OCI-M2 (cell line): Measurements from ENCODE around the gene HOXA5.

Experiments
- DNase-seq: peaks from one replicate; lab custom pipeline; 2025; ENCODE audit not compliant: unreplicated experiment; lab: John Stamatoyannopoulos, UW

Gene HOXA5

DNA sequence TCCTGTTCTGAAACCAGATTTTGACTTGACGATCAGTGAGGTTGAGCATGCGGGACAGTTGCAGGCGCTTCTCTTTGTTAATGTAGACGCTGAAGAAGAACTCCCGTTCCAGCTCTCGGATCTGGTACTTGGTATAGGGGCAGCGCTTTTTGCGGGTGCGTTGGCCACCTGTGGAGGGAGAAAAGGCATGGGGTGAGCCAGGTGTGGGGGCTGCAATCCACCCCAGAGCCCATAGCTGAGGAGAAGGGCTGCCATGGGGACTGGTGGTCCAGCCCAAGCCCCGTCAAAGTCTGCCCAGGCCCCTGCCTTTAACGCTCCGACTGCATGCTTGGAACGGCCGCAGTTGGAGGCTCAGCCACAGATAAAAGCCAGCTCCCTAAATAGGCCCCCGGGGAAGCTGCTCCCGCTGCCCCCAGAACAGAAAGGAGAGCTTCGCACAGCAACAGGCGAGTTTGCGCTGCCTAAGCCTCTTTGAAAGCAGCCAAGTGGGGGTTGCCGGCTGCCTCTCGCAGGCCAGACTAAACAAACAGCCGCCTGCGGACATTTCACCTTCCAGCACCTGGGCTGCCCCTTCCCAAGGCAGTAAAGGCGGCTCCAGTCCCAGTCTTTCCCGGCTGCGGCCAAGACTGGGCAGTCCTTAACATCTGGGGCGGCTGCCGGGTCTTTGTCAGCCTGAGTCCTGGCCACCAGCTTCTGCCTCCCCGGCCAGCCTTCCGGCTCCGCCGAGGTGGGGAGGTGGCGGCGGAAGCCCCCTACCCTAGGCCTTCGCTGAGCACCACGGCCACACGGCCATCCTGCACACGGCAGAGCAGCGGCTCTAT is 39.6 kb upstream of the HOXA5 start:
- no peak for DNase-seq

DNA sequence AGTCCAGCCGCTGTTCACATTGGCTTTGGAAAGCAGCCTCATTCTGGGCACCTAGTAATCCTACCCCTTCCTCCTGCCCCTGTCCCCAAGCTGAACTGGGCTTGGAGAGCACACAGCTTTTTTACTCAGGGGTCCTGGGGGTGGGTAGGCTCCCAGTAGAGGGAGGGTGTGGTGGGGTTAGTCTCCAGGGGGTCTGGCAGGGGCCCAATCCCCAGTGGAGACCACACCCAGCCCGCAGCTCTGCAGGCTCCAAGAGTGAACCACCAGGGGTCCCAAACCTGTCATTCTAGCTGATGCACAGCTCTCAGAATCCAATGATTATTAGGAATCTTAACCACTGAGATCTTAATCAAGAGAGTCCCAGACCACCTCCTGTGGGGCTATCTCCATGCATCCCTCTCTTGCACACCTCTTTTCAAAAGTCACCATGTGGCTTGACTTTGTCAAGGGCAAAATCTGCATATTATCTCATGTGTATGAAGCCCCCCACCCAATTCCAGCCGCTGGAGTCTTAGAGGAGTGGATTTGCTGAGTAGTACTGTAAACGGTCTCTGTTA is 38.9 kb upstream of the HOXA5 start:
- no peak for DNase-seq

DNA sequence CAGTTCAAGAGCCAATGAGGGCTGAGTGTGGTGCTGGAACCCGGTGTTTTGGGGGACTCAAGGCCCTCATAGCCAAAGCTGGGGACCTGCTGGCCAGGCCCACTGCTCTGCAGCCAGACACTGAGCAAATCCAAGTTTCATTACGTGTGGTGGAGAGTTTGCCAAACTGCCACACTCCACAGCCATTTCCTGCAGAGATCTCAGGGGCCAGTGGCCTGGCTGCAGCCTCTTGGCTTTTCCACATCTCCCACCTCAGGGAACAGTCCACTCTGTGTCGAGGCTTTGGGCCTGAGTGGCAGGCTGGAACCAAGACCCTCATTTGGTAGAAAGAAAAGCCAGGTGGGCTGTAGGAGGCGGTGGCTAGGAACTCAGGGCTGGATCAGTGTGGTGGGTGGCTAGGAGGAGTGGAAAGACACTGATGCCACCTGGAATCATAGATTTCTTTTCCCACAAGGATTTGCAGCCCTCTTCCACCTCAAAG is 38.4 kb upstream of the HOXA5 start:
- DNase-seq: no peak

DNA sequence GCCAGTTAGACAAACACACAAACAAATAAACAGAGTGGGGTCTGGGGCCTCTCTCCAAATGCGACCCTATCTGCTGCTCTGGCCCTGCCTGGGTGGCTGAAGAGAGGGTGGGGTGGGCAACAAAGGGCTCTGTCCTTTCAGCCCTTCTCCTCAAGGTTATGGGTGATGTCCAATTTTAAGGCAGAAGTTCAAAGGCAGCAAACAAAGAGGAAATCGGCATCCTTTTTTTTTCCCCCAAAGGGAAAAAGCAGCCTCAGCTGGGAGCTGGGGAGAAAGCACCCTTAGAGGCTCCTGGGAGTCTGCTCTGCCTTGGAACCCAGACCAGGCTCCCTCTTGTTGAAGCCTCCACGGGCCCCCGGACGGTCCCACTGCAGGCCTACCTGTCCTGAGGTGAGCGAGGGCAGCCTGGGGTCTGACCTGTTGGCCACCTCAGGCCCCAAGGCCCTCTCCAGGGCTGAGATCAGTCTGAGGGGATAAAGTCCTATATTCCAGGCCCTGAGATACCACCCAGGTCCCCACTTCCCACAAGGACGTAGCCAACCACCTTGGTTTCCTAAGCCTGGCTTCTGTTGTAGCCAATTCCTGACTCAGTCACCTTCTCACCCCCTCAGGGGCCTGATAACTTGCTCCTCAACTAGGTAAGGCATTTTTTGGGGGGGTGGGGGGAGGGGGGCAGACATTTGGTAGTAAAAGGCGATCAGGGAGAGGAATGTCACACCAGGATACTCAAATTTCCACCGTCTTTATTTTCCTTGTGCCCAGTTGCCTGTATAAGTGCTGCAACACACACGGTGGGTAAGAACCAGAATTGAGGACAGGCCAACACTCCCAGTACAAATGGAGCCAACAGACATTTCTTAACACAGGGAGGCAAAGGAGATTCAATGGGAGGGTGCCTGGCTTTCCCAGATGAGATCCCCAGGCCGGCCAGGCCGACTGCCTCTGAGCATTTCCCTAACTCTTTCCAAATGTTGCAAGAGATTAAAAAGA is 37.2 kb upstream of the HOXA5 start:
- DNase-seq: no peak

DNA sequence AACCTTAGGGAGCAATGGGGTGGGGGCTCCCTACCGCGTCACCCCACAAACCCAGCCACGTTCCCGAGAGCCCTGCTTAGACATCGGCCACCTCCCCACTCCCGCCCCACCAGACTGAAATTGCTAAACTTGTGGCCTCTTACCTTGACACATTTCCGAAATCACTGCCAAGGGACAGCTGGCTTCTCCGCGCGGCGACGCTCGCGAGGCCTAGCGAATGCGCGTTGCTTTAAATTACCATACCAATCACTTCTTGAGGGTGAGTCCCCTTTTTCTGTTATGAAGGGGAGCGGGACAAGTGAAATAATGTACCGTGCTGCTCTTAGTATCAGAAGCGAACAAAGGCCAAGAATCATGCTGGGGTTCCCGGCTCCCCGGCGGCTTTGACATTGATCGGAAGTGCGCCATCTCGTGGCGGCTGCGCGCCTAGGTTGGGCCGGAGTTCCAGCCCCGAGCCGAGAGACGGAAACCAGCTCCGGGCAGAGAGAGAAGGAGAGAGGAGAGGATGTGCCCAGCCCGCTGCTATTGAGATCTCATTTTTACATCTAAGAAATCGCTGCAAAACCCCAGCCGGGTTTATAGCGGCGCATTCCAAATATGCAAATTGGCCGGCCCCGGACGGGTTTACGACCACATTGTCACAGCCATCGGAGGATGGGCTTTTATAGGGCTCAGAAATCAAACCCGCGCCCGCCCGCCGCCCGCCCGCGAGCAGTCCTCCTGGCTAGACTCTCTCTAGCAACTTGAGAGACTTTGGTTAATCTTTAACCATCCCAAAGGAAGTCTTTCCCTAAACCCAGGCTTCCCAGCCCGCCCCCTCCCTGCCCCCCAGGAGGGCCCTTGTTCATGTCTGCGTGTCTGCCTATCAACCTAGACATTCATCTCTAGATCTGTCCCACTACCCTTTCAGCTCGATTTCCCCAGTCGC is 36.3 kb upstream of the HOXA5 start:
- DNase-seq: no peak

DNA sequence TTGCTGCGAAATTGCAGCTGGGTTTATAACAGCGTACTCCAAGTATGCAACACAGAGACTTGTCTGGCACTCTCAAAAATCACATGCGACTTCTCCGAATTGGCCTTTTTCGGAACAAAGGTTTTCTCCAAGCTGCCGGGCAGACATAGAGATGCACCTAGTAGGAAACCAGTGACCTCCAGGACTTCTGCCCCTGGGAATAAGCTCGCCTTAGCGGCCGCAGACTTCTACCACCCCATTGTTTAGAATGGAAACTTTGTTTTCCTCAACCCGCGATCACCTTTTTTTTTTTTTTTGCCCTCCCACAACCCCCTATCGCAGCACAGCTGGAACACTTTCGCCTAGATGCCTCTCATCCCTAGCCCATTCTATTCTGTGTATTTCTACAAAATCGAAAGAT is 35.5 kb upstream of the HOXA5 start:
- DNase-seq: no peak

DNA sequence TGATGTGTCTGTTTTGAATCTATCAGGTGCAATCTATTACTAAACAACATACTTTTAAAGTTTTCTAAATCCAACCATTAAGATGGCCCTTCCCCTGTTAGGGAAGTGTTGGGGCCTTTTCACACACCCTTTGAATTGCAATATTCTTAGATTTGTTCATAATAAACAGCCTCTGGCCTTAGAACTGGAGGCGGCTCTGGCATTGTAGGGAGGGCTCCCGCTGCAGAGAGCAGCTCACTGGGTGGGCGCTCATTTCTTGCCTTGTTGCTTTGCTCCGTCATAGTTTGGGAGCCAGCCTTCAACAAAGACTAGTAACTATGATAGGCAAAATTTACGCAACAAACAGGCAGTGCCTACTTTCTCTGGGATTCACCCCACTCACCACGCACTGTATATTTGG is 34.9 kb upstream of the HOXA5 start:
- no peak for DNase-seq

DNA sequence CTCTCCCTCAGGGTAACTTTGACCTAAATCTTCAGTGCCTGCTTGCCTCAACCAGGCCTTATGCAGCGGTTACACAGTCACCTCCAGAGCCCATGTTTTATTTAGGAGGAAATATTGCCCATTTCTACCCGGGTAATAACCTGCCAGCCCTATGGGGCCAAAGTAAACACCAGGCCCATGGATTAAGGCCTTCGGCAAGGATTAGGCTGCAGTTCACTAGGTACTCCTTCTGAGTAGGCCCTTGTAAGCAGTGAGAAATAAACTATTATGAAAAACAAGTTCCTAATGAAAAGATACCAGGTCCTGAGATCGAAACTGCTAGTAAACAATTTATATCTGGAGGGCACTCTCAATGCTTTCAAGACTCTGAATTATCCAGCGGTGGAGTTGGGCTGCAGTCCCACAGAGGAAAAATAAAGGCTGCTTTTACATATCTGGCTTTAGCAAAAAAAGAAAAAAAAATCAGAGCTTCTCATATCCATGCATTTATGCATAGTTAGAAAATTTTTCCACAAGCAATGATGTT is 34.4 kb upstream of the HOXA5 start:
- DNase-seq: no peak

DNA sequence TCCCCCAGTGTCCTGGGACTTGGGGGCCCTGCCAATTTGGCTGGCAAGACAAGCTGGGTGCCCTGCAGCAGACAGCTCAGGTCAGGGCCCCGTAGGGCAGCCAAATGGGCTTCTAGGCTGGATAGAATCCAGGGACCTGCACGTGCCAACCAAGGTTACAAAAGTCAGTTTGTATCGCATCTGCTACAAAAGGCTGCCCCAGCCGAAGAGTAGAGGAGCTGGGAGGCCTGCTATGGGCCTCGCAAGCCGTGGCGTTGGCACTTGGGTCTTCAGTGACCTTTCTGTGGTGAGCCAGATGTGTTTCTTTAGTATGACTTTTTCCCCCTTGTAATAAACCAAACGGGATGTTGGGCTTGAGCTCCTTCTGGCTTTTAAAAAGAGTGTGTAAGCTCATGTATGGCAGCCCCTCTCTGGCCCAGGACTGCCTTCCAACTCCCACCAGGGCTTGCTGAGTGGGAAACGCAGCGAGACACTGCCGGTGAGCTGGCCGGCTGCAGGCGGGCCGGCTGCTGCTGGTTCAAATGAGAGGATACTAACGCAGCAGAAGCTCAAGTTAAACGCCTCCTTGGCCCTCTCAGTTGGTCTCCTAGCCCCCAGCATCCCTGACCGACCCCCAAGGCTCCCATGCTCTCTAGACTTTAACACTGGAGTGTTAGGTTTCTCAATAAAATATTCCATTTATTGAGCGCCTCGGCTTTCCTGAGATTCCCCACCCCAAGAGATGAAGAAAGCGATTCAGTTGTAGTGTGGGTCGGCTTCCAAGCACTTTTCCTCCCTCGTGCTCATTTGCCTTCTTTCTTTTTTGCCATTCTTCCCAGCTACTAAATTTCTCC is 33.7 kb upstream of the HOXA5 start:
- no peak for DNase-seq

DNA sequence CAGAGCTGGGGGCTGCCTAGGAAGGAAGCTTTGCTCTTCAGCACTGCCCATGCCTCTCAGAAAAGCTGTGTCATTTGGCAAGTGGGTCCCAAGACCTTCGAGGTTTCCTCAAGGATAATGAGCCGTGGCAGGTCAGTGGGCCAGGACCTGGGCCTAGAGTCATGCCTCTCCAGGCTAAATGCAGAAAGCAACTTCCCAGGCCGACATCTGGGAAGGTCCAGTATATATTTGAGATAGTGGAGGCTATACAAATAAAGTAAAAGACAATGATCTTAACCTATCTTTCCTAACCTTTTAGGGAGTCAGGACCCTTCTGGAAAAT is 33.0 kb upstream of the HOXA5 start:
- no peak for DNase-seq

DNA sequence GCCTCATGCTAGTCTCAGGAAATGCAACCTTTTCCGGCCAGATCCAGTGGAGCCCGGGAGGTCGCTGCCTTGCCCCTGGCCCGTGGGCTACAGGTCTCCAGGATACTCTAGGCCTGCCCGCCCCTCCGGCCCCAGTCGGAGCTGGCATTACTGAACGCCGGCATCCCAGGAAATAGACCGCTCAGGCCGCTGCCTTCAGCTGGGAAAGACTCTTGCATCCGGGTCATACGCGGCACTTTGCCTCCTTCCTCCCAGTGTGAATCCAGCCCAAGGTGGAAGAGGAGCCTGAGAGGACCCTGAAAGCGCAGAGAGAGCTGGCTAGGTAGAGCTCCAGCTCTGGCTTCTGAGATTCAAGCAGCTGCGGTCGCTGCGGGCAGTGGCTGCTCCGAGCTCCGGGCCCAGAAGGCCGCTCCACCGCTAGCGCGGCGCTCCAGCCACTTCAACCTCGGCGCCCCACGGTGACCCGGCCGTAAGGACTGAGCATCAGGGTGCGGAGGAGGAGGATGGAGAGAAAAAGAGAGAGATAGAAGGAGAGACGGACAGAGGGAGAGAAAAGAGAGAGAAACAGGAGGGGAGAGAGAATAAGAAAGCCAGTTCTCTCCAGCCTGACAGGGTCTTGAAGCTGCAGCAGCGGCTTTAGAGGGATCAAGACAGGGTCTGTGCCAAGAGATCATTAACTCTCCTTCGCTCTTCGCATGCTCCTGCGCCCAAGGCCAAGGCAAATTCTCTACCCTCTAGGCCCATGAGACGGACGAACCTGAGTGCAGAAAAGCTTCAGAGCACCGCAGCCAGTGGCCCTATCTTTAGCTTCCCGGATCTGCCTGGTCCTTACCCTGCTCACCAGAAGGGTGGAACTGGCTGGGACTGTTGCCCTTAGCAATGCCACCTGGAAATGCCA is 32.4 kb upstream of the HOXA5 start:
- no peak for DNase-seq

DNA sequence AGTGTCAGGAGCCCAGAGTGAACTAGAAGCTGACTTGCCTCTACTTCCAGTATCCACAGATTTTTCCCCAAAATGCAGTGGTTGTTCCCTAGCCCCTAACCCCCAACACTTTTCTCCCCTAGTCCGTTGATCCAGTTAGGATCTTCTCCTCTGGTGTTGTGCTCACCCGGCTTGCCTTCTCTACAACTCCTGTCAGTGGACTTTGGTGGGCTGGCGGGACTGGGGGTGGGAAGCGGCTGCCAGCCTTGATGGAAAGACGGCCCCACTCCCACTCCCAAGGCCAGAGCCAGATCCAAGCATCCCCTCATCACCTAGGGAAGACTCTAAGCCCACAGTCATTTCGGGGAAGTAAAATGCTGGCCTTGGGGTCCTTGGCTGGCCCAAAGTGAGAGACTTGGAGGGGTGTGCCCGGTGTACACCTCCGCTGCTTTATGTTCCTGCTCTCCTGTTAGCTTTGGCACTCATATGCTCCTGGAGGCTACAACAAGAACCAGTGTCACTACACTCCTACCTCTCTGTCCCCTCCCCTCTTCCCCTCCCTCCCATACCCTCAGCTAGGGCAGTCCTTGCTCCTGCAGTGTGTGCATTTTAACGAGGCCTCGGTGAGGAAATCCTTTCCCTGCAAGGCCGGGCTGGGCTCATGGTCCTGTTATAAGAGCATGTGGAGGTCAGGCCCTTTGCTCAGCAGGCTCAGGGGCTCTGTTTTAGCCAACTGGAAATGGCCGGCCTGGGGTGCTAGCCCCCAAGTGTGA is 31.6 kb upstream of the HOXA5 start:
- no peak for DNase-seq

DNA sequence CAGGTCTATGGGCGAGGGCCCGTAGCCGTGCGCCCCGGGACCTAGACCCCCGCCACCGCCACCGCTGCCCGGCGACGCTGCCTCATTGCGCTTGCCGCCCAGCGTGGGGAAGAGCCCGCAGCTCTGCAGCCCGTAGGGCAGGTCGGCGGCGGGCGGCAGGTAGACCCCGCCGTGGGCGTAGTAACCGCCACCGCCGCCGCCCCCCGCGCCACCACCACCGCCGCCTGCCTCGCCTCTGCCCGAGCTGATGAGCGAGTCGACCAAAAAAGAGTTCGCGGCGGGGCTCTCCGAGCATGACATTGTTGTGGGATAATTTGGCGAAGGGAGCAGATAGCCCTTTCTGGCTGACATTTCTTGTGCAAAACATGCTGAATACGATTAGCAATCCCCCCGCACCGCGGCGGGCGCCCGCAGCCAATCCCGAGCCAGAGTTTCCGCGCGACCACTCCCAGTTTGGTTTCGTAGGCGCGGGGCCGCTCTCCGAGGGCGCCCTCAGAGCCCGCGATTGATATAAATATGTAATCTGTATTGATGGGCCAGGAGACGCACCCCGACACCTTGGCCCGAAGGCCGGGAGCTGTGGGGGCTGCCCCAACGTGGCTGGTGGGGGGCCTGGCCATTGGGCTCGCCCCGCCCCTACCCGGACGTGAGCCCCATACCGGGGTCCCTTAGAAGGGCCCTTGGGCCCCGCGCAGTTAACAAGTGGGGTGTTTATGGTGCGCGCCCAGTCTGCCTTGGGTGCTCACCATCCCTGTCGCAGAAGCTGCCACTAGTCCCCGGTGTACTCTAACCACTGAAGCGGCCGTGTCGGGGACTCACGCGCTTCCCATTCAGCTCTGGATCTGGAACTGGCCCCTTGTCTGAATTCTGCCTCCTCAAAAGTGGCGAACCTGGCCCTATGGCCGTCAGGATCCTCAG is 30.7 kb upstream of the HOXA5 start, which contains the start of gene HOXA10:
HOXA10 (minus strand) TSS at position 365 of the 918 bp plus-strand sequence; CDS start at position 351, 14 bp downstream.
- DNase-seq: no peak

DNA sequence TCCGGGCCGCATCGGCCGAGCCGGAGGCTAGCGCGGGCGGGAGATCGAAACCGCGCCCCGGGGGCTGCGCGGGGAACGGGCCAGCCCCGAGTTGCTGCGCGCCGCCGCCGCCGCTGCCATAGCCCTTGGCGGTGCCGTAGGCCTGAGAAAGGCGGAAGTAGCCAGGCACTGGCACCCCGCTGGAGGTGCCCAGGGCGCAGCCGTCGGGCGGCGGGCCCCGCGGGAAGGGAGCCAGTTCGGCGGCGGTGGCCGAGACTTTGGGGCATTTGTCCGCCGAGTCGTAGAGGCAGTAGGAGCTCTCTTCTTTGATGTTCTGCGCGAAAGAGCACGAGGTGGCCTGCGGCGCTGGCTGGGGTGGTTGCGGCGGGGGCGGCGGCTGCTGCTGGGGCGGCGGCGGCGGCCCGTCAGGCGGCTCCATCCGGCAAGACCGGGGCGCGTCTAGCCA is 30.1 kb upstream of the HOXA5 start:
- DNase-seq: no peak

DNA sequence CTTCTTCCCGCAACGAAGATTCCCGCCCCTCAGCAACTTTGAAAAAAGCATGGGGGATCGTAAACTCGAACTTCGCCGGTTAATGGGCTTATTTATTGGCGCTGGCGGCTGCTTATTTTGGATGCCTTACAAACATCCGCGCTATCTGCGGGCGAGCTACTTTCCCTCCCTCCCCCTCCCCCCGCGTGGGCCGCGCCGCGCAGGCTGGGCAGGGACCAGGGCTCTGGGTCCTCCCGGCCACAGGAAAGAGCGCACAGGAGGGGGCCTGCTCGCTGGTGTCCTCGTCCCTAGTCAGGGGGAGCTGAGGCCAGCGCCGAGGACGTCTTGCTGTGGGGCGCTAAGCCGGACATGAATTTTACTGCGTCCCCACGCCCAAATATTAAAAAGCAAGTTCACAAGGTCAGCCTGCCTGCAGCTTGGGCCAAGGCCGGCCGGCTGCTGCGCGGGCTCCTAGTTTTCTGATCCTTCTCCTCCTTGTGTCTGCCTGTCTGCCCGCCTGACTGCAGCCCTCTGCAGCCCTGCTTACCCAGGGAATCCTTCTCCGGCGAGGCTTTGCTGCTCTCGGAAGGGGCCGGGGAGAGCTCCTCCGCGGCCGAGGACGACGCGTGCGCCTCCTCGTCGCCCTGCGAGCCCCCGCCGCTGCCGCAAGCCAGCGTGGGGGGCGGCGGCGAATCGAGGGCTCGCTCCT is 29.5 kb upstream of the HOXA5 start:
- DNase-seq: no peak

DNA sequence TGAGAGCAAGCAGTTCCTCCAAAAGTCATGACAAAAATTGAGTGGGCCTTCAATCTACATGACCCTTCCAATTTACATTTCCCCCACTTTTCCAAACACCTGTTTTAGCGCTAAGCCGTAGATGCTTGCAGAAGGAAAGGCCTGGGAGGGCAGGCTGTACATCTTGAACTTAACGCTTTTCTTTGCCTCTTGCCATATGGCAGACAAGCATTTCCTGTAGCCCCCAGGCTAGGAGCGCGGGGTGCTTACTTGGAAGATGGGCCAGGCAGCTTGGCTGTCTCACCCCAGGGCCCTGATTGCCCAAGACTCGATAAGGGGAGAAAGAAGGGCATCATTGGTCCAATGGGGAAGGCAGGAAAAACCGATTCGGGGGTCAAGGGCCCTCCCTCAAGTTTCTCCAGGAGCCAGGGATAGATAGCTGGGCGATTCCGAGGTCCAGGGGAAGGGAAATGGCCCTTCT is 28.9 kb upstream of the HOXA5 start:
- DNase-seq: no peak
